GM18499 (cell line): ENCODE data around the gene COQ4.

Experiments used
- ATAC-seq: cut with Tn5 transposase; IDR thresholded peaks from one replicate; pipeline ENCODE4 v1.9.1; 2021; ENCODE audit warnings: moderate number of reproducible peaks; ENCODE audit not compliant: insufficient read depth, unreplicated experiment

The COQ4 gene

GRCh38 chr9:128339761-128340690 is 17.4 kb downstream of the COQ4 start, which contains the start of gene SLC27A4:
Gene SLC27A4, plus strand, starts transcription at chr9:128340527. Its CDS starts 2,606 bp downstream, at chr9:128343133.
- no peak for ATAC-seq

- ATAC-seq: no peak
Observed at GRCh38 chr9:128340691-128341434, 18.2 kb downstream of the COQ4 start.

GRCh38 chr9:128341435-128341849 is 18.8 kb downstream of the COQ4 start:
- ATAC-seq: no peak

- no peak for ATAC-seq
Observed at GRCh38 chr9:128342971-128343680, 20.5 kb downstream of the COQ4 start.

- ATAC-seq: no peak
Observed at GRCh38 chr9:128343855-128344254, 21.2 kb downstream of the COQ4 start.

- no peak for ATAC-seq
Observed at GRCh38 chr9:128344931-128345605, 22.4 kb downstream of the COQ4 start.

- no peak for ATAC-seq
Observed at GRCh38 chr9:128349125-128349524, 26.5 kb downstream of the COQ4 start.

GRCh38 chr9:128349772-128350171 is 27.1 kb downstream of the COQ4 start:
- no peak for ATAC-seq

GRCh38 chr9:128355451-128355850 is 32.8 kb downstream of the COQ4 start:
- no peak for ATAC-seq

- no peak for ATAC-seq
Observed at GRCh38 chr9:128358090-128358489, 35.5 kb downstream of the COQ4 start.

- ATAC-seq: no peak
Observed at GRCh38 chr9:128358861-128359260, 36.2 kb downstream of the COQ4 start.

GRCh38 chr9:128360826-128361225 is 38.2 kb downstream of the COQ4 start:
- no peak for ATAC-seq

GRCh38 chr9:128361296-128361985 is 38.8 kb downstream of the COQ4 start:
- no peak for ATAC-seq

- no peak for ATAC-seq
Observed at GRCh38 chr9:128361986-128362646, 39.5 kb downstream of the COQ4 start.

- no peak for ATAC-seq
Observed at GRCh38 chr9:128362774-128363173, 40.1 kb downstream of the COQ4 start.

- ATAC-seq: no peak
Observed at GRCh38 chr9:128365525-128365924, 42.9 kb downstream of the COQ4 start.

GRCh38 chr9:128369024-128369706 is 46.5 kb downstream of the COQ4 start:
- no peak for ATAC-seq

GRCh38 chr9:128370367-128370751 is 47.7 kb downstream of the COQ4 start:
- ATAC-seq: no peak
